Epithelial cell of proximal tubule (primary cell): ENCODE measurements around the gene SERPINA12. TPM values are rescaled to one million over a fixed set of nuclear protein-coding genes. Genes with fewer than 3 reads are reported as not detected.

Experiments
- DNase-seq: peaks from one replicate; pipeline ENCODE4 v3.0.0-alpha.2; 2011; ENCODE audit warnings: low read depth
- H3K4me3 ChIP-seq: 2 replicates; pipeline ENCODE4 v1.5.1; 2011; ENCODE audit warnings: low read depth, mild to moderate bottlenecking, low read length
- CTCF ChIP-seq: conservative IDR thresholded peaks from 2 replicates; pipeline ENCODE4 v1.5.1; 2012; ENCODE audit warnings: low read depth, mild to moderate bottlenecking, low read length
- total RNA-seq: library from RNA; depleted of rRNA; stranded (reverse); fragments of >200 nt; gene quantifications from 2 replicates; pipeline ENCODE4 v1.2.3, GENCODE V29; 2015

The SERPINA12 gene
- total RNA-seq, 1 donor from 2014 or later = not detected

- H3K4me3 ChIP-seq = no peak overlapping the region
- DNase-seq = no peak
- TF ChIP-seq CTCF = no peak
Observed at GRCh38 chr14:94450722-94451090, 58.6 kb downstream of the SERPINA12 start.

- H3K4me3 ChIP-seq = no peak overlapping the region
- no peak for DNase-seq
- no peak for TF ChIP-seq CTCF
Observed at GRCh38 chr14:94449930-94450329, 59.3 kb downstream of the SERPINA12 start.

GRCh38 chr14:94448071-94448808 lies 61.0 kb downstream of the SERPINA12 start:
- H3K4me3 ChIP-seq = no peak overlapping the region
- no peak for TF ChIP-seq CTCF
- DNase-seq = no peak

GRCh38 chr14:94447206-94447605 lies 62.1 kb downstream of the SERPINA12 start:
- no peak overlapping the region for H3K4me3 ChIP-seq
- TF ChIP-seq CTCF = no peak
- DNase-seq = no peak

GRCh38 chr14:94446126-94446525 lies 63.1 kb downstream of the SERPINA12 start:
- TF ChIP-seq CTCF = no peak
- no peak for DNase-seq
- no peak overlapping the region for H3K4me3 ChIP-seq

- H3K4me3 ChIP-seq = no peak overlapping the region
- TF ChIP-seq CTCF = no peak
- no peak for DNase-seq
Observed at GRCh38 chr14:94445003-94445402, 64.3 kb downstream of the SERPINA12 start.
